Activated T-helper 2 cell treated with anti-CD3 and anti-CD28 coated beads, Interferon-gamma antibody, Interleukin-2, Interleukin-4, amounts not matched to agents 10 μg/mL and 5 μg/mL and 100 μg/mL, durations not matched to agents 14 hours and 24 hours and 36 hours (primary cell): ENCODE measurements around the gene FBLN5. TPM values are rescaled to one million over a fixed set of nuclear protein-coding genes. Genes with fewer than 3 reads are reported as not detected.
A peak's percentile ranks its signal among the peaks of the same experiment; 100 is the strongest.

ENCODE experiments used
- DNase-seq: peaks from one replicate; pipeline ENCODE4 v3.0.0; 2021; ENCODE audit warnings: low spot score
- H3K27ac Mint-ChIP-seq: one replicate; pipeline ENCODE4 v1.8.0; 2021; ENCODE audit warnings: mixed read lengths
- H3K27me3 Mint-ChIP-seq: one replicate; pipeline ENCODE4 v1.8.0; 2021; ENCODE audit warnings: low read depth, mixed read lengths
- H3K36me3 Mint-ChIP-seq: one replicate; pipeline ENCODE4 v1.8.0; 2021; ENCODE audit warnings: low read depth, mixed read lengths
- H3K4me1 Mint-ChIP-seq: one replicate; pipeline ENCODE4 v1.8.0; 2021; ENCODE audit warnings: low read depth, mixed read lengths
- H3K4me3 Mint-ChIP-seq: one replicate; pipeline ENCODE4 v1.8.0; 2021; ENCODE audit warnings: low read depth, mild to moderate bottlenecking, moderate library complexity, mixed read lengths
- H3K9me3 Mint-ChIP-seq: one replicate; pipeline ENCODE4 v1.8.0; 2021; ENCODE audit warnings: mixed read lengths
- intact Hi-C: fragments of 100-400 bp; cut with micrococcal nuclease; formaldehyde crosslinking; loops from one replicate; pipeline ENCODE4 v1.15.1; 2023
- total RNA-seq: library from RNA; stranded (reverse); gene quantifications from 2 replicates; pipeline ENCODE4 v1.2.3, GENCODE V29; 2022

FBLN5 gene
- total RNA-seq, 1 donor from 2014 or later = 6.4 TPM

DNA sequence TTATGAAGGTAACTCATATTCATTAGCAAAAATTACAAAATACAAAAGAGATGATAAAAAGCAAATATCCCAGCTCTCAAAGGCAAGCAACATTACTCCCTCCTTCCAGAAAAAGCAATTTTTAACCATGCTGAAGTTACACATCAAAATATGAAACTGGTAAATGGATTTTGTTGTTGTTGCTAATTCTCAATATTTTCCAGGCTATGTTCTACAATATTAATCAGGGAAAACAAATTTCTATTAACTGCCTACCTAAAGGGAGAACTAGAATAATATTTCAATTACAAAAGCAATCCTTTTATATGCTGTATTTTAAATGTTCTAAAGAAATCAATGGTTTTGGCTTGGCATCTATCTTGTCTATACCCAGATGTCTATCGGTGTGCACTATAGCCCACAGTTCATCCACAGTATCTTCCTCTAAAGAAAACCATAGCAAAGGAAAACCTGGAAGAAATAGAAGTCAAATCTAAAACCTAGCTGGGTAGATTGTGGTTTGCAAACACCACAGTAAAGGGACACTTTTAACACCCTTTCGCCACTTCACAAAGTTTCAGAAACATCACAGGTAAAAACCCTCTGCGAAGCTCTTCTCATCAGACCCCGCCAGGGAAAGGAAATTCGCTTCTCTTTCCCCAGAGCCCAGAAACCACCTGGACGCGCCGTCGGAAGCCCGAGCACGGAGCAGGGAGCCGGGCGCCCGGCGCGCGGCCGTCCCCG is 112.1 kb downstream of the FBLN5 start:
- no peak for DNase-seq
- no peaks in the 10 kb centered on the region for H3K9me3 Mint-ChIP-seq
- no peak overlapping the region for H3K27ac Mint-ChIP-seq
- H3K36me3 Mint-ChIP-seq = peaks cover 56% of the 10 kb centered on the region
- peak overlapping the region; percentile 52 for H3K4me3 Mint-ChIP-seq
- peaks cover 10% of the 10 kb centered on the region for H3K27me3 Mint-ChIP-seq
- peaks cover 42% of the 10 kb centered on the region for H3K4me1 Mint-ChIP-seq
- intact Hi-C loops = loop anchor here (5.0 to 10.0 kb wide), 2 partner anchors 37 to 321 kb away; partner anchors contain the start of gene PPP4R3A

DNA sequence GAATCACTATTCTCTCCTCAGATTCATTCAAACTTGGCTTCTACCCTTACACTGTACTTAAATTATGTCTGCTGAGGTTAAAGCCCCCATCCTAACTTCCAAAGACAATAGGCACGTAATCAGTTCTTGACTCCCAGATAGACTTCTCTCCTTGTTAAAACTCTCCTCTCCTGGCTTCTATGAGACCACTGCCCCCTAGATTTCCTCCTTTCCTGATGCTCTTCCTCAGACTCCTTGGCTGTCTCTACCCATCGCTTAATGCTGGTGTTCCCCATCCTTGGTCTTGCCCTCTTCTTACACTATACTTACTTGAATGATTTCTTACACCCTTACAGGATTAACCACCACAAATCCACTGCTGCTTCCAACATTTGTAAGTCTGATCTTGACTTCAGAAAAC is 112.9 kb downstream of the FBLN5 start:
- Mint-ChIP-seq H3K27ac (no peak overlapping the region), H3K36me3 (peaks cover 56% of the 10 kb centered on the region), H3K27me3 (peaks cover 10% of the 10 kb centered on the region), H3K9me3 (no peaks in the 10 kb centered on the region), H3K4me1 (peaks cover 48% of the 10 kb centered on the region), H3K4me3 (no peak overlapping the region)
- intact Hi-C loops = loop anchor here (10.0 kb wide), 1 partner anchor 320 kb away; the partner anchor contains the start of gene PPP4R3A
- no peak for DNase-seq

DNA sequence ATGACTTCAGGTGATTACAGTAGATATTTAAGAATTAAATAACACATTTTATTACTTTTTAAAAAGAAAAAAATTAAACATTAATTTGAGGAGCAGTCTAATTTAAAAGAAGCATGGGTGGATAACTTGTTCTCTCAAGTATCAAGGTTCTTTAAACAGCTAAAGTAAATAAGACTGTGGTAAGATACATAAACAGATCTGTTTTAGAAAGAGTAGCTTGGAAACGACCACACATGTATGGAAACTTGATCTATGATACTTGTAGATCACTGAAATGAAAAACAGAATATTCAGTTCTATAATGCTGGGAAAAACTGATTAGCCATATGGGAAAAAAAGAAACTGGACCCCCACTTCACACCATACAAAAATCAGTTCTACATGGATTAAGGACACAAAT is 116.2 kb downstream of the FBLN5 start:
- H3K27ac Mint-ChIP-seq = no peak overlapping the region
- H3K36me3 Mint-ChIP-seq = peaks cover 52% of the 10 kb centered on the region
- peaks cover 8% of the 10 kb centered on the region for H3K27me3 Mint-ChIP-seq
- intact Hi-C loops = loop anchor here (10.0 kb wide), 1 partner anchor 317 kb away; the partner anchor contains the start of gene PPP4R3A
- H3K4me1 Mint-ChIP-seq = peaks cover 40% of the 10 kb centered on the region
- peaks cover 6% of the 10 kb centered on the region for H3K9me3 Mint-ChIP-seq
- DNase-seq = no peak
- H3K4me3 Mint-ChIP-seq = no peak overlapping the region

DNA sequence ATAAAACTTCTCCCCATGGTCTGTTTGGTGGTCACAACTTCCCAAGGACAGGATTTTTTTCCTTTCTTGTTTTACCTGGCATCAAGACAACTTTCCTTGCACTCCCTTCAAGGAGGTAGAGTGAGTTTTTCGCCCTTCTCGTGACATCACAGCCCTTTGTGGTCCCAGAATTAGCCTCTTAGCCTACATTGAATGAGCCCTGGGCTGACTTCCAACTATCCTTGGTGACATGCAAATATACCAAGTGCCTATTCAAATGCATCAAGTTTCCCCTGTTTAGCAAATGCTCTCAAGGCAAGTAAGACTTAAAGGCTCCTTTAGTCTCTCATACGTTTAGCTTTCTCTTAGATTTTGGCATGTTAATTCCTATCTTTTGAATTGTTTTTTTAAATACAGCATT is 116.7 kb downstream of the FBLN5 start:
- H3K27me3 Mint-ChIP-seq = peaks cover 8% of the 10 kb centered on the region
- H3K9me3 Mint-ChIP-seq = peaks cover 6% of the 10 kb centered on the region
- peaks cover 55% of the 10 kb centered on the region for H3K36me3 Mint-ChIP-seq
- peaks cover 40% of the 10 kb centered on the region for H3K4me1 Mint-ChIP-seq
- no peak overlapping the region for H3K4me3 Mint-ChIP-seq
- intact Hi-C loops = loop anchor here (10.0 kb wide), 1 partner anchor 316 kb away; the partner anchor contains the start of gene PPP4R3A
- H3K27ac Mint-ChIP-seq = no peak overlapping the region
- no peak for DNase-seq

DNA sequence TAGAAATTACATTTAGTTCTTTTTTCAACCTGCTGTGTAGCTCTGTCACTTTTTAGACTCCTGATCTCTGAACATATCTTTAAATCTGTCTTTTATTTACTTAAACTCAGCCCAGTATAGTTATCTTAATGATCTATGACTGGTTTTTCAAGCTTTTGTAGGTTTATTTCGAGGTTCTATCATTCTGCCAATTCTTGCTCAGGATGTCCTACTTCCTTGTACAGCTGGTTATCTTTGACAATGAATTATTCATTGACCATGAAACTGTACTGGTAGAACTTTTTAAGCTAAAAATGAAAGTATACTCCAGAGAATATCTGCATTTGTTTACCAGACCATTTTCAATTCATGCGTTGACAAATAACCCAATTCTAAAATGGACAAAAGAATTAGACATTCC is 118.0 kb downstream of the FBLN5 start:
- no peak overlapping the region for H3K27ac Mint-ChIP-seq
- peaks cover 29% of the 10 kb centered on the region for H3K4me1 Mint-ChIP-seq
- peaks cover 4% of the 10 kb centered on the region for H3K27me3 Mint-ChIP-seq
- H3K4me3 Mint-ChIP-seq = no peak overlapping the region
- H3K36me3 Mint-ChIP-seq = peaks cover 60% of the 10 kb centered on the region
- DNase-seq = no peak
- H3K9me3 Mint-ChIP-seq = peaks cover 6% of the 10 kb centered on the region
- intact Hi-C loops = no loop called here

DNA sequence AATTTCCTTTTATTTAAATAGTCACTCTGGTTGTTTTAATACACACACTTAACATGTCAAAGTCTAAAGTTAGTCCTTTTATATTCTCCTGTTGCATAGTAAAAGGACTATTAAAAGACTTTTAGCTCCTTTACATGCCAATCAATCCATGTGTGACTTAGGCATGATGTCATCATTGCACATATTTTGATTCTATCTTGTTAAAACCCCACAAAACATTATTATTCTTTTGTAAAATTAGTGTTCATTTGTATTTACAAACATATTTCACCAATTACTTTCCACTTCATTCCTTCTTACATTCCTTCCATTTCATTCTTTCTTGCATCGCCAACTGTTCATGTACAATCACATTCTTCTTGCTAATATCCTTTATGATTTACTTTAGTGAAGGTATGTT is 119.7 kb downstream of the FBLN5 start:
- no peak for DNase-seq
- H3K27ac Mint-ChIP-seq = no peak overlapping the region
- H3K9me3 Mint-ChIP-seq = peaks cover 6% of the 10 kb centered on the region
- no peaks in the 10 kb centered on the region for H3K27me3 Mint-ChIP-seq
- peaks cover 22% of the 10 kb centered on the region for H3K4me1 Mint-ChIP-seq
- H3K4me3 Mint-ChIP-seq = no peak overlapping the region
- intact Hi-C loops = no loop called here
- H3K36me3 Mint-ChIP-seq = peaks cover 58% of the 10 kb centered on the region

Other genes starting within 250 kb of the FBLN5 start
- 0.46 and 0.69 TPM in 2 replicates for gene CATSPERB, start 215.6 kb downstream of the FBLN5 start, total RNA-seq
- 16.1 and 19.9 TPM in 2 replicates for gene TC2N, start 80.2 kb downstream of the FBLN5 start, total RNA-seq
- 37.0 and 41.7 TPM in 2 replicates for gene TRIP11, start 92.4 kb upstream of the FBLN5 start, total RNA-seq
- 31.1 and 35.9 TPM in 2 replicates for gene ATXN3, start 158.9 kb upstream of the FBLN5 start, total RNA-seq
- 77.3 and 78.6 TPM in 2 replicates for gene NDUFB1, start 174.0 kb upstream of the FBLN5 start, total RNA-seq
- gene CPSF2, start 174.3 kb upstream of the FBLN5 start, total RNA-seq = 101 and 104 TPM in 2 replicates